Mesendoderm (in vitro differentiated cells): ENCODE results near the gene CASQ2.

Source experiments
- DNase-seq: peaks from one replicate; pipeline ENCODE4 v3.0.0; 2013
- H2AK5ac ChIP-seq: 2 replicates; pipeline ENCODE4 v1.6.1; 2013; ENCODE audit warnings: low read length, inconsistent platforms
- H2BK120ac ChIP-seq: 2 replicates; pipeline ENCODE4 v1.6.1; 2013; ENCODE audit warnings: low read depth, mild to moderate bottlenecking, low read length, moderate library complexity, mixed read lengths
- H2BK15ac ChIP-seq: replicated peaks from 2 replicates; pipeline ENCODE4 v1.6.1; 2013; ENCODE audit warnings: low read depth, mild to moderate bottlenecking, moderate library complexity
- H2BK5ac ChIP-seq: 2 replicates; pipeline ENCODE4 v1.6.1; 2013; ENCODE audit warnings: low read length, inconsistent platforms
- H3K18ac ChIP-seq: 2 replicates; pipeline ENCODE4 v1.6.1; 2013; ENCODE audit warnings: mild to moderate bottlenecking, low read length, mixed read lengths
- H3K23ac ChIP-seq: one replicate; pipeline ENCODE4 v1.6.1; 2013; ENCODE audit warnings: low read length
- H3K27ac ChIP-seq: 2 replicates; pipeline ENCODE4 v1.5.1; 2013; ENCODE audit warnings: low read depth, mild to moderate bottlenecking, inconsistent platforms, low read length, moderate library complexity
- H3K27me3 ChIP-seq: 2 replicates; pipeline ENCODE4 v1.6.1; 2013; ENCODE audit warnings: low read length, control low read depth, mild to moderate bottlenecking, inconsistent platforms; ENCODE audit not compliant: insufficient read depth, poor library complexity
- H3K36me3 ChIP-seq: 2 replicates; pipeline ENCODE4 v1.6.1; 2013; ENCODE audit warnings: low read length, inconsistent platforms; ENCODE audit not compliant: control insufficient read depth, insufficient read depth
- H3K4ac ChIP-seq: one replicate; pipeline ENCODE4 v1.6.1; 2013; ENCODE audit warnings: low read depth, mild to moderate bottlenecking, low read length, moderate library complexity
- H3K4me1 ChIP-seq: 2 replicates; pipeline ENCODE4 v1.6.1; 2013; ENCODE audit warnings: low read depth, low read length, inconsistent platforms; ENCODE audit not compliant: control insufficient read depth
- H3K4me2 ChIP-seq: 2 replicates; pipeline ENCODE4 v1.6.1; 2013; ENCODE audit warnings: low read length
- H3K4me3 ChIP-seq: 2 replicates; pipeline ENCODE4 v1.5.1; 2013; ENCODE audit warnings: mild to moderate bottlenecking, low read length
- H3K56ac ChIP-seq: one replicate; pipeline ENCODE4 v1.6.1; 2013; ENCODE audit warnings: low read length
- H3K79me1 ChIP-seq: 2 replicates; pipeline ENCODE4 v1.6.1; 2013; ENCODE audit warnings: low read length, inconsistent platforms
- H3K79me2 ChIP-seq: 2 replicates; pipeline ENCODE4 v1.6.1; 2013; ENCODE audit warnings: mild to moderate bottlenecking, low read length; ENCODE audit not compliant: control insufficient read depth, insufficient read depth
- H3K9ac ChIP-seq: 2 replicates; pipeline ENCODE4 v1.6.1; 2013; ENCODE audit warnings: low read length, inconsistent platforms
- H4K5ac ChIP-seq: one replicate; pipeline ENCODE4 v1.6.1; 2013; ENCODE audit warnings: low read length
- H4K8ac ChIP-seq: one replicate; pipeline ENCODE4 v1.6.1; 2013; ENCODE audit warnings: low read depth, mild to moderate bottlenecking, control low read depth, low read length, moderate library complexity
- WGBS: extraction: QIAGEN DNeasy Blood & Tissue Kit; methylation state at CpG from one replicate; pipeline ENCODE4 v1.1.7; 2013; ENCODE audit warnings: low lambda C conversion rate, missing lambda C conversion rate; ENCODE audit not compliant: insufficient coverage; ENCODE audit errors: extremely low coverage; 5-methylcytosine and 5-hydroxymethylcytosine counted together

CASQ2 gene

DNA sequence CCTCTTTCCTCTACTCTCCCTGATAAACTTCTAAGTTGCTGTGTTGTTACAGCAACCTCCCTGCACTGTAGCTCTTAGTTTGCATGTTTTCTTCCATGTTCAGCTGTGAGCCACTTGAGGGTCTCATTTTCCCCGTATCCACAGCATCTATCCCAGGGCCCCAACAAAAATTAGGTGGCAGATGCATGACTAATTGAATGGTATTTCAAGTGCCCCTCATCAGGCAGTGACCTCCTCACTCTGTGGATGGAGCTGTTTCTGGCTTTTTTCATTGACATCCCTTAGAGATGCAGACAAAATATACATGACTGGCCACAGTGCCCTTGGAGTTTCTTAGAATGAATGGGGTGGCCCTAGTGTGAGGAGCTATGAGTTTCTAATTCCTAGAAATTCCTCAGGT is 3.4 kb downstream of the CASQ2 start:
- H3K79me1 ChIP-seq, result no peaks in the 10 kb centered on the region
- no peak overlapping the region for H3K18ac ChIP-seq
- H3K36me3 ChIP-seq, result no peaks in the 10 kb centered on the region
- H2BK15ac ChIP-seq, result no peak overlapping the region
- H3K4ac ChIP-seq, result no peak overlapping the region
- H3K4me1 ChIP-seq, result no peaks in the 10 kb centered on the region
- DNase-seq, result no peak
- no peak overlapping the region for H3K23ac ChIP-seq
- H3K27me3 ChIP-seq, result no peaks in the 10 kb centered on the region
- no peak overlapping the region for H2BK5ac ChIP-seq
- no peak overlapping the region for H3K56ac ChIP-seq
- no peak overlapping the region for H4K5ac ChIP-seq
- no peak overlapping the region for H2BK120ac ChIP-seq
- no peak overlapping the region for H2AK5ac ChIP-seq
- no peak overlapping the region for H3K4me2 ChIP-seq
- no peak overlapping the region for H3K9ac ChIP-seq
- H4K8ac ChIP-seq, result no peak overlapping the region
- no CpG with 5 or more reads among the region's 1 CpG for WGBS
- H3K27ac ChIP-seq, result no peak overlapping the region
- no peaks in the 10 kb centered on the region for H3K79me2 ChIP-seq
- H3K4me3 ChIP-seq, result no peak overlapping the region

GRCh38 chr1:115764541-115764940 is 4.0 kb downstream of the CASQ2 start:
- WGBS, result no CpG with 5 or more reads among the region's 1 CpG
- H3K23ac ChIP-seq, result no peak overlapping the region
- no peak overlapping the region for H2BK15ac ChIP-seq
- H3K4me2 ChIP-seq, result no peak overlapping the region
- no peak overlapping the region for H2BK5ac ChIP-seq
- H3K36me3 ChIP-seq, result no peaks in the 10 kb centered on the region
- no peak overlapping the region for H3K27ac ChIP-seq
- no peaks in the 10 kb centered on the region for H3K27me3 ChIP-seq
- H3K79me1 ChIP-seq, result no peaks in the 10 kb centered on the region
- no peak overlapping the region for H2AK5ac ChIP-seq
- no peaks in the 10 kb centered on the region for H3K79me2 ChIP-seq
- no peak overlapping the region for H2BK120ac ChIP-seq
- no peak overlapping the region for H3K18ac ChIP-seq
- H3K56ac ChIP-seq, result no peak overlapping the region
- H3K4me1 ChIP-seq, result no peaks in the 10 kb centered on the region
- no peak overlapping the region for H3K4me3 ChIP-seq
- no peak overlapping the region for H3K9ac ChIP-seq
- no peak overlapping the region for H4K5ac ChIP-seq
- no peak overlapping the region for H3K4ac ChIP-seq
- peak; percentile 61 for DNase-seq
- H4K8ac ChIP-seq, result no peak overlapping the region

- Histone ChIP-seq H3K9ac (no peak overlapping the region), H2BK15ac (no peak overlapping the region), H3K18ac (no peak overlapping the region), H3K4me3 (no peak overlapping the region), H3K4ac (no peak overlapping the region), H2AK5ac (no peak overlapping the region), H3K79me1 (no peaks in the 10 kb centered on the region), H3K4me1 (no peaks in the 10 kb centered on the region), H3K56ac (no peak overlapping the region), H2BK5ac (no peak overlapping the region), H3K79me2 (no peaks in the 10 kb centered on the region), H4K5ac (no peak overlapping the region), H2BK120ac (no peak overlapping the region), H3K23ac (no peak overlapping the region), H3K36me3 (no peaks in the 10 kb centered on the region), H4K8ac (no peak overlapping the region), H3K27ac (no peak overlapping the region), H3K27me3 (no peaks in the 10 kb centered on the region), H3K4me2 (no peak overlapping the region)
- no peak for DNase-seq
- no CpG with 5 or more reads among the region's 3 CpGs for WGBS
Observed at GRCh38 chr1:115762779-115763178, 5.7 kb downstream of the CASQ2 start.

- H2AK5ac ChIP-seq, result no peak overlapping the region
- no peak overlapping the region for H3K4me3 ChIP-seq
- H3K79me2 ChIP-seq, result no peaks in the 10 kb centered on the region
- no peaks in the 10 kb centered on the region for H3K36me3 ChIP-seq
- DNase-seq, result no peak
- H3K23ac ChIP-seq, result no peak overlapping the region
- no peak overlapping the region for H3K27ac ChIP-seq
- no peak overlapping the region for H3K18ac ChIP-seq
- no peak overlapping the region for H2BK5ac ChIP-seq
- H3K27me3 ChIP-seq, result no peaks in the 10 kb centered on the region
- H4K8ac ChIP-seq, result no peak overlapping the region
- H4K5ac ChIP-seq, result no peak overlapping the region
- no peak overlapping the region for H2BK120ac ChIP-seq
- H3K9ac ChIP-seq, result no peak overlapping the region
- WGBS, result no CpG with 5 or more reads among the region's 7 CpGs
- H3K4me1 ChIP-seq, result no peaks in the 10 kb centered on the region
- no peak overlapping the region for H2BK15ac ChIP-seq
- H3K56ac ChIP-seq, result no peak overlapping the region
- no peak overlapping the region for H3K4ac ChIP-seq
- no peak overlapping the region for H3K4me2 ChIP-seq
- H3K79me1 ChIP-seq, result no peaks in the 10 kb centered on the region
Observed at GRCh38 chr1:115761601-115762302, 6.8 kb downstream of the CASQ2 start.

- Histone ChIP-seq H3K4me3 (no peak overlapping the region), H4K8ac (no peak overlapping the region), H2BK5ac (no peak overlapping the region), H3K56ac (no peak overlapping the region), H2BK15ac (no peak overlapping the region), H2AK5ac (no peak overlapping the region), H3K23ac (no peak overlapping the region), H4K5ac (no peak overlapping the region), H3K4ac (no peak overlapping the region), H3K36me3 (no peaks in the 10 kb centered on the region), H3K4me1 (no peaks in the 10 kb centered on the region), H3K27me3 (no peaks in the 10 kb centered on the region), H3K9ac (no peak overlapping the region), H3K18ac (no peak overlapping the region), H3K4me2 (no peak overlapping the region), H2BK120ac (no peak overlapping the region), H3K79me2 (no peaks in the 10 kb centered on the region), H3K79me1 (no peaks in the 10 kb centered on the region), H3K27ac (no peak overlapping the region)
- no CpG with 5 or more reads among the region's 1 CpG for WGBS
- DNase-seq, result no peak
Observed at GRCh38 chr1:115757856-115758255, 10.7 kb downstream of the CASQ2 start.

DNA sequence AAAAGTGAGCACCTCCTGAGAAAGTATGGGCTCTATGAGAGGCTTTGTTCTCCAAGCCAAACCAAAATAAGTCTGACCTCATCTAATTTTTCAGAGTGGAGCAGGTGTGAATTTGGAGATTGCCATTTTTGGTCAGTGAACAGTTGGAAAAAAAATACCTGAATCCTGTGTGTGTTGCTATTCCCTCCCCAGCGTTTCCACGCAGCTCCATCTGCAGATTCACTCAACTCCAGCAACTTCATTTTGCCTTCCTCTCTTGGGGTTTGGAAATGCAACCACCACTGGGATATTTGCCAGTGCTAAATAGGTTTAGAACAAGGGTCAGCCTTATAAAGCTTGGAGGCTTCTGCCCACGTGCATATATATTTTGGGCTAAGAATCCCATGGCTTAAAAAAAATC is 11.2 kb downstream of the CASQ2 start:
- H3K4me2 ChIP-seq, result no peak overlapping the region
- no peaks in the 10 kb centered on the region for H3K36me3 ChIP-seq
- no peak overlapping the region for H2BK5ac ChIP-seq
- no peak overlapping the region for H3K4me3 ChIP-seq
- no peak overlapping the region for H4K5ac ChIP-seq
- no peak overlapping the region for H3K9ac ChIP-seq
- H3K23ac ChIP-seq, result no peak overlapping the region
- no peak overlapping the region for H2AK5ac ChIP-seq
- H2BK120ac ChIP-seq, result no peak overlapping the region
- no peak overlapping the region for H4K8ac ChIP-seq
- no peak for DNase-seq
- no peaks in the 10 kb centered on the region for H3K4me1 ChIP-seq
- H3K27me3 ChIP-seq, result no peaks in the 10 kb centered on the region
- no peak overlapping the region for H3K4ac ChIP-seq
- no peak overlapping the region for H3K18ac ChIP-seq
- H2BK15ac ChIP-seq, result no peak overlapping the region
- no CpG with 5 or more reads among the region's 3 CpGs for WGBS
- no peak overlapping the region for H3K27ac ChIP-seq
- no peaks in the 10 kb centered on the region for H3K79me2 ChIP-seq
- no peaks in the 10 kb centered on the region for H3K79me1 ChIP-seq
- H3K56ac ChIP-seq, result no peak overlapping the region
